ENCODE data around the gene CUL4A.

CUL4A gene

GRCh38 chr13:113190181-113190580, 19.2 kb upstream of the CUL4A start:
- H3K27me3 ChIP-seq (replicated peaks; ENCODE audit: control insufficient read depth, insufficient read depth, low read length): no peaks in the 10 kb centered on the region
- DNase-seq (ENCODE audit: extremely low read depth, insufficient read length): no peak
- TF ChIP-seq CTCF (IDR thresholded peaks at IDR 0.05; ENCODE audit: insufficient read depth, low read length, poor library complexity, severe bottlenecking): no peak
- no peak overlapping the region for H3K4me3 ChIP-seq (replicated peaks; ENCODE audit: low read depth, low read length)
- peaks cover 23% of the 10 kb centered on the region for H3K36me3 ChIP-seq (ENCODE audit: control insufficient read depth, insufficient read depth, low read length)

GRCh38 chr13:113192279-113192678, 17.1 kb upstream of the CUL4A start:
- no peaks in the 10 kb centered on the region for H3K27me3 ChIP-seq (replicated peaks; ENCODE audit: control insufficient read depth, insufficient read depth, low read length)
- H3K36me3 ChIP-seq (ENCODE audit: control insufficient read depth, insufficient read depth, low read length): peaks cover 24% of the 10 kb centered on the region
- DNase-seq (ENCODE audit: extremely low read depth, insufficient read length): no peak
- no peak overlapping the region for H3K4me3 ChIP-seq (replicated peaks; ENCODE audit: low read depth, low read length)
- no peak for TF ChIP-seq CTCF (IDR thresholded peaks at IDR 0.05; ENCODE audit: insufficient read depth, low read length, poor library complexity, severe bottlenecking)

- DNase-seq (ENCODE audit: extremely low read depth, insufficient read length): no peak
- Histone ChIP-seq H3K4me3 (replicated peaks; ENCODE audit: low read depth, low read length) (no peak overlapping the region), H3K27me3 (replicated peaks; ENCODE audit: control insufficient read depth, insufficient read depth, low read length) (no peaks in the 10 kb centered on the region), H3K36me3 (ENCODE audit: control insufficient read depth, insufficient read depth, low read length) (peaks cover 25% of the 10 kb centered on the region)
- no peak for TF ChIP-seq CTCF (IDR thresholded peaks at IDR 0.05; ENCODE audit: insufficient read depth, low read length, poor library complexity, severe bottlenecking)
Observed at GRCh38 chr13:113192902-113193301, 16.5 kb upstream of the CUL4A start.

- DNase-seq (ENCODE audit: extremely low read depth, insufficient read length): no peak
- Histone ChIP-seq H3K4me3 (replicated peaks; ENCODE audit: low read depth, low read length) (no peak overlapping the region), H3K36me3 (ENCODE audit: control insufficient read depth, insufficient read depth, low read length) (peaks cover 21% of the 10 kb centered on the region), H3K27me3 (replicated peaks; ENCODE audit: control insufficient read depth, insufficient read depth, low read length) (no peaks in the 10 kb centered on the region)
- no peak for TF ChIP-seq CTCF (IDR thresholded peaks at IDR 0.05; ENCODE audit: insufficient read depth, low read length, poor library complexity, severe bottlenecking)
Observed at GRCh38 chr13:113195360-113195759, 14.1 kb upstream of the CUL4A start.

GRCh38 chr13:113196970-113197737, 12.3 kb upstream of the CUL4A start:
- no peak for TF ChIP-seq CTCF (IDR thresholded peaks at IDR 0.05; ENCODE audit: insufficient read depth, low read length, poor library complexity, severe bottlenecking)
- DNase-seq (ENCODE audit: extremely low read depth, insufficient read length): no peak
- Histone ChIP-seq H3K4me3 (replicated peaks; ENCODE audit: low read depth, low read length) (no peak overlapping the region), H3K27me3 (replicated peaks; ENCODE audit: control insufficient read depth, insufficient read depth, low read length) (no peaks in the 10 kb centered on the region), H3K36me3 (ENCODE audit: control insufficient read depth, insufficient read depth, low read length) (peaks cover 21% of the 10 kb centered on the region)

Measured in GM06990 (cell line).